LHCN-M2 (cell line): ENCODE results near the gene ATXN1. TPM values are rescaled to one million over a fixed set of nuclear protein-coding genes. Genes with fewer than 3 reads are reported as not detected.

Experiments used
- DNase-seq: peaks from one replicate; pipeline ENCODE4 v3.0.0-alpha.2; 2012; ENCODE audit warnings: low read depth
- total RNA-seq: library from RNA; depleted of rRNA; stranded (reverse); fragments of >200 nt; gene quantifications from 2 replicates; pipeline ENCODE4 v1.2.3, GENCODE V29; 2014

The ATXN1 gene
- total RNA-seq, 1 experiment from 2014 or later: 9.9 TPM

GRCh38 chr6:16747232-16748024 lies 13.8 kb downstream of the ATXN1 start:
- peak; percentile 78 for DNase-seq

- no peak for DNase-seq
These were observed 14.4 kb downstream of the ATXN1 start for GRCh38 chr6:16746812-16747211.

- DNase-seq: no peak
These were observed 14.9 kb downstream of the ATXN1 start for GRCh38 chr6:16746401-16746800.

GRCh38 chr6:16743664-16744210 lies 17.5 kb downstream of the ATXN1 start:
- DNase-seq: no peak

- DNase-seq: peak; percentile 61
These were observed 19.1 kb downstream of the ATXN1 start for GRCh38 chr6:16742116-16742515.

- peak; percentile 98 for DNase-seq
These were observed 19.9 kb downstream of the ATXN1 start for GRCh38 chr6:16741112-16742016.

GRCh38 chr6:16740097-16740496 lies 21.2 kb downstream of the ATXN1 start:
- no peak for DNase-seq

- no peak for DNase-seq
These were observed 21.9 kb downstream of the ATXN1 start for GRCh38 chr6:16739329-16739801.

- no peak for DNase-seq
These were observed 23.3 kb downstream of the ATXN1 start for GRCh38 chr6:16737925-16738324.

- DNase-seq: no peak
These were observed 24.1 kb downstream of the ATXN1 start for GRCh38 chr6:16736856-16737775.

GRCh38 chr6:16735014-16735413 lies 26.2 kb downstream of the ATXN1 start:
- no peak for DNase-seq

- no peak for DNase-seq
These were observed 28.2 kb downstream of the ATXN1 start for GRCh38 chr6:16733085-16733484.

- DNase-seq: no peak
These were observed 29.7 kb downstream of the ATXN1 start for GRCh38 chr6:16731478-16732051.

- DNase-seq: no peak
These were observed 30.4 kb downstream of the ATXN1 start for GRCh38 chr6:16730738-16731477.

- no peak for DNase-seq
These were observed 31.5 kb downstream of the ATXN1 start for GRCh38 chr6:16729744-16730143.

- no peak for DNase-seq
These were observed 32.0 kb downstream of the ATXN1 start for GRCh38 chr6:16729183-16729691.

- no peak for DNase-seq
These were observed 32.6 kb downstream of the ATXN1 start for GRCh38 chr6:16728513-16729182.

- DNase-seq: no peak
These were observed 33.3 kb downstream of the ATXN1 start for GRCh38 chr6:16727996-16728395.
